AG04450 (cell line): ENCODE data around the gene TTC3. TPM values are rescaled to one million over a fixed set of nuclear protein-coding genes. Genes with fewer than 3 reads are reported as not detected.
"Not testable (repeated sequence)": the region's sequence is repeated elsewhere in the genome, so short reads cannot be mapped to it uniquely, and the experiment has no call there.

Source experiments
- CTCF ChIA-PET: fragments of 300-600, 350-600 bp; formaldehyde crosslinking; extraction: SDS; loops from one replicate; lab custom pipeline; 2022; ENCODE audit warnings: antibody characterized with exemption, inconsistent platforms; lab: Charles Lee
- POLR2A ChIA-PET: fragments of 350-600 bp; formaldehyde crosslinking; extraction: SDS; loops from one replicate; lab custom pipeline; 2021; ENCODE audit warnings: antibody characterized with exemption, inconsistent platforms; lab: Yijun Ruan, JAX
- DNase-seq: peaks from one replicate; pipeline ENCODE4 v3.0.0-alpha.2; 2011; ENCODE audit warnings: low read depth, low spot score
- H3K27ac ChIP-seq: one replicate; pipeline ENCODE4 v1.5.1; 2012; ENCODE audit warnings: low read depth, low read length, control low read depth
- H3K27me3 ChIP-seq: one replicate; pipeline ENCODE4 v1.6.0; 2012; ENCODE audit warnings: low read length; ENCODE audit not compliant: control insufficient read depth, insufficient read depth
- H3K4me3 ChIP-seq: 2 replicates; pipeline ENCODE4 v1.5.1; 2011; ENCODE audit warnings: mild to moderate bottlenecking, low read depth, low read length, control low read depth
- H3K9me3 ChIP-seq: 2 replicates; pipeline ENCODE4 v1.5.1; 2012; ENCODE audit warnings: low read length; ENCODE audit not compliant: control insufficient read depth, insufficient read depth
- CTCF ChIP-seq: IDR thresholded peaks from 2 replicates; pipeline ENCODE4 v1.5.1; 2011; ENCODE audit warnings: low read depth, low read length, control low read depth, inconsistent platforms
- polyA plus RNA-seq: library from polyadenylated mRNA; depleted of rRNA; stranded (reverse); fragments of >200 nt; gene quantifications from 2 replicates; pipeline ENCODE4 v1.2.3, GENCODE V29; 2011

Gene TTC3
- polyA plus RNA-seq, 1 experiment: 224 TPM

- Histone ChIP-seq H3K27me3 (no peaks in the 10 kb centered on the region), H3K9me3 (no peaks in the 10 kb centered on the region), H3K4me3 (no peak overlapping the region), H3K27ac (no peak overlapping the region)
- POLR2A ChIA-PET: no interaction called here
- TF ChIP-seq CTCF: no peak
- no peak for DNase-seq
- CTCF ChIA-PET: no interaction called here
Measured at GRCh38 chr21:37095821-37096220, 22.8 kb downstream of the TTC3 start.

- no peak for TF ChIP-seq CTCF
- ChIA-PET CTCF (no interaction called here), POLR2A (no interaction called here)
- no peak overlapping the region for H3K4me3 ChIP-seq
- H3K27me3 ChIP-seq: no peaks in the 10 kb centered on the region
- H3K9me3 ChIP-seq: no peaks in the 10 kb centered on the region
- DNase-seq: no peak
- H3K27ac ChIP-seq: no peak overlapping the region
Measured at GRCh38 chr21:37098751-37099150, 25.7 kb downstream of the TTC3 start.

GRCh38 chr21:37100316-37100715, 27.3 kb downstream of the TTC3 start:
- Histone ChIP-seq H3K27me3 (no peaks in the 10 kb centered on the region), H3K27ac (no peak overlapping the region), H3K9me3 (no peaks in the 10 kb centered on the region), H3K4me3 (no peak overlapping the region)
- CTCF ChIA-PET: no interaction called here
- no peak for TF ChIP-seq CTCF
- DNase-seq: no peak
- POLR2A ChIA-PET: no interaction called here

- no peak overlapping the region for H3K27ac ChIP-seq
- ChIA-PET POLR2A (no interaction called here), CTCF (interaction anchor here (0.6 kb wide), 1 partner anchor 22 kb away, joined by 5 read pairs; no protein-coding TSS in a partner anchor)
- DNase-seq: no peak
- H3K9me3 ChIP-seq: no peaks in the 10 kb centered on the region
- no peaks in the 10 kb centered on the region for H3K27me3 ChIP-seq
- no peak overlapping the region for H3K4me3 ChIP-seq
- TF ChIP-seq CTCF: no peak
Measured at GRCh38 chr21:37101384-37101783, 28.3 kb downstream of the TTC3 start.

- H3K27me3 ChIP-seq, H3K9me3 ChIP-seq, DNase-seq, POLR2A ChIA-PET, H3K27ac ChIP-seq, H3K4me3 ChIP-seq, CTCF ChIA-PET: not testable (repeated sequence)
Measured at GRCh38 chr21:37102746-37103145, 29.7 kb downstream of the TTC3 start.

- no peaks in the 10 kb centered on the region for H3K27me3 ChIP-seq
- POLR2A ChIA-PET: no interaction called here
- TF ChIP-seq CTCF: no peak
- H3K4me3 ChIP-seq: no peak overlapping the region
- no peak for DNase-seq
- no peak overlapping the region for H3K27ac ChIP-seq
- CTCF ChIA-PET: no interaction called here
- peaks cover 7% of the 10 kb centered on the region; the same call in 1 of the 2 replicates for H3K9me3 ChIP-seq
Measured at GRCh38 chr21:37106998-37107397, 33.9 kb downstream of the TTC3 start.

GRCh38 chr21:37111029-37111428, 38.0 kb downstream of the TTC3 start:
- CTCF ChIA-PET, H3K27me3 ChIP-seq, POLR2A ChIA-PET, H3K9me3 ChIP-seq, H3K4me3 ChIP-seq, DNase-seq, H3K27ac ChIP-seq: not testable (repeated sequence)

- POLR2A ChIA-PET, CTCF ChIA-PET: not testable (repeated sequence)
Measured at GRCh38 chr21:37114301-37114700, 41.2 kb downstream of the TTC3 start.

More at GRCh38 chr21:37114301-37114700, 41.2 kb downstream of the TTC3 start:
- H3K27me3 ChIP-seq, H3K4me3 ChIP-seq, H3K9me3 ChIP-seq, DNase-seq, H3K27ac ChIP-seq: not testable (repeated sequence)
